Natural killer cell (primary cell): Measurements from ENCODE around the gene CERCAM. TPM values are rescaled to one million over a fixed set of nuclear protein-coding genes. Genes with fewer than 3 reads are reported as not detected.

Source experiments
- ATAC-seq, 3 donors: fragments of 150-1000 bp in 2 of 3; fragments of 200-7000 bp in 1 of 3; cut with Tn5 transposase; 1 replicate in 1 of 3; 2 replicates in 2 of 3; pipeline ENCODE4 v1.10.0; 2021; ENCODE audit warnings: mild to moderate bottlenecking in 2 of 3, moderate library complexity in 2 of 3
- DNase-seq, 2 donors: peaks; one replicate each; pipeline versions ENCODE4 v3.0.0 to v3.0.0-alpha.2; 2013 to 2021; ENCODE audit warnings: mixed read lengths in 1 of 2
- H3K27ac ChIP-seq: one replicate; pipeline ENCODE4 v1.5.1; 2013; ENCODE audit warnings: mild to moderate bottlenecking, low read length
- H3K27me3 ChIP-seq: one replicate; pipeline ENCODE4 v1.6.1; 2013; ENCODE audit warnings: low read length; ENCODE audit not compliant: control insufficient read depth, insufficient read depth
- H3K36me3 ChIP-seq: one replicate; pipeline ENCODE4 v1.6.1; 2013; ENCODE audit warnings: low read length; ENCODE audit not compliant: control insufficient read depth, insufficient read depth
- H3K4me1 ChIP-seq: one replicate; pipeline ENCODE4 v1.6.1; 2013; ENCODE audit warnings: low read length; ENCODE audit not compliant: control insufficient read depth, insufficient read depth
- H3K4me3 ChIP-seq: one replicate; pipeline ENCODE4 v1.5.1; 2013; ENCODE audit warnings: low read length
- H3K9me3 ChIP-seq: one replicate; pipeline ENCODE4 v1.6.1; 2013; ENCODE audit warnings: low read length; ENCODE audit not compliant: control insufficient read depth, insufficient read depth
- H3K27ac Mint-ChIP-seq, 2 donors: one replicate each; pipeline ENCODE4 v1.8.0; 2022; ENCODE audit warnings: mild to moderate bottlenecking in 2 of 2, mixed read lengths in 2 of 2, moderate library complexity in 1 of 2
- H3K27me3 Mint-ChIP-seq, 2 donors: one replicate each; pipeline ENCODE4 v1.8.0; 2022; ENCODE audit warnings: low read depth in 2 of 2, mixed read lengths in 2 of 2
- H3K36me3 Mint-ChIP-seq: one replicate; pipeline ENCODE4 v1.8.0; 2022; ENCODE audit warnings: mixed read lengths
- H3K4me1 Mint-ChIP-seq, 2 donors: one replicate each; pipeline ENCODE4 v1.8.0; 2022; ENCODE audit warnings: mixed read lengths in 2 of 2
- H3K4me3 Mint-ChIP-seq: one replicate; pipeline ENCODE4 v1.8.0; 2022; ENCODE audit warnings: mild to moderate bottlenecking, moderate library complexity, mixed read lengths
- H3K9me3 Mint-ChIP-seq, 2 donors: one replicate each; pipeline ENCODE4 v1.8.0; 2022; ENCODE audit warnings: mixed read lengths in 2 of 2
- WGBS: methylation state at CpG from one replicate; pipeline ENCODE4 v1.1.7; 2013; ENCODE audit warnings: missing lambda C conversion rate; ENCODE audit not compliant: insufficient coverage; 5-methylcytosine and 5-hydroxymethylcytosine counted together
- intact Hi-C: fragments of 100-400 bp; cut with micrococcal nuclease; formaldehyde crosslinking; loops from one replicate; pipeline ENCODE4 v1.14.2; 2022
- total RNA-seq, 4 donors: library from RNA; stranded (reverse); fragments of 120-200 nt in 1 of 4; gene quantifications; one replicate each; pipeline versions ENCODE4 v1.2.3 to v1.2.4, GENCODE V29; 2013 to 2022
- TF ChIP-seq, protein P1 (sequence below): fragments of 200-600 bp; IDR thresholded peaks from one replicate; pipeline ENCODE4 v1.8.0; 2022; ENCODE audit warnings: antibody characterized with exemption

CERCAM gene
- total RNA-seq, 3 donors from 2014 or later (not counting 1 experiment from before 2014, with no cell fraction given), result 11.5 to 29.6 (median 24.2) TPM

DNA sequence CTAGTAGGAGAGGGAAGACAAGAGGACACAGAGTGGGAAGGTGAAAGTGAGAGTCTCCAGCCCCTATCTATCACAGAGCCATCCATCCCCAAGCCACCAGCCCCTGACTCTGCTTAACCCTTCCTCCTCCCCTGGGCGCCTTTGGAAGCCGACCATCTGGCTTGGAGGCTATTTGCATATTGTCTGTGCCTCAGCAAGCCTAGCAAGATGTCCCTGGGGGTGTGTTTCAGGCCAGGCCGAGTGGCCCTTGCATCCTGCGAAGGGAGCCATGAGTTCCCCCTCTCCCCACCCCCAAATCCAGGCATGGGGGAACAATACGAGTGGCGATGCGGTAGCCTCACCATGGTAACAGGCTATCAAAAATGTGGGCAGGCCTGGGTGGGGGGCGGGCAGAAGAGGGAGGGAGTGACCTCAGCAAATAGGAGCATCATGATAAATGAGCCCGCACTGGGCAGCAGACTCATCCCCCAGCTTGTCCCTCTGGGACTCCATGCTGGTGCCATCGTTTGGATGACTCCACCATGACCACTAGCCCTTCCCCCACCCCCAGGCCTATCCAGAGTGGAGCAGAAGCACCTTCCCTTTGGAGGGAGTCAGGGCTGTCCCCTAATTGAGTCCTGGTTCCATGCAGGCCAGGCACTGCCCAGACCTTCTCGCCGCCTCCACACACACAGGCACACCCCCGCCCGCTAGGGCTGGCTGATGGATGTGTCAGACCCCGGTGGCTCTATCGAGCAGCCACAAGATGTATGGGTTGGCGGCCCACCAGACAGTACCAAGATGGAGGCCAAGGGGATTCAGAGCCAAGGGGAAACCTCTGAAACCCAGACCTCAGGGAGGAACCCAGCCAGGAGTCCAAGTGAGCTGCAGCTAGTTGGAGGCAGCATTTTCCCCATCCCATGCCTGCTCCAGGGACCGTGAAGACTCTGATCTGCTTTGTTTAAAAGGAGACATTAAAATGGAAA, 34.9 kb upstream of the CERCAM start:
- no peak for DNase-seq
- intact Hi-C loops, result no loop called here
- Histone ChIP-seq H3K4me3 (no peak overlapping the region), H3K27me3 (no peaks in the 10 kb centered on the region), H3K9me3 (no peaks in the 10 kb centered on the region), H3K36me3 (peaks cover 59% of the 10 kb centered on the region), H3K27ac (no peak overlapping the region), H3K4me1 (no peaks in the 10 kb centered on the region)
- TF ChIP-seq, protein P1, sequence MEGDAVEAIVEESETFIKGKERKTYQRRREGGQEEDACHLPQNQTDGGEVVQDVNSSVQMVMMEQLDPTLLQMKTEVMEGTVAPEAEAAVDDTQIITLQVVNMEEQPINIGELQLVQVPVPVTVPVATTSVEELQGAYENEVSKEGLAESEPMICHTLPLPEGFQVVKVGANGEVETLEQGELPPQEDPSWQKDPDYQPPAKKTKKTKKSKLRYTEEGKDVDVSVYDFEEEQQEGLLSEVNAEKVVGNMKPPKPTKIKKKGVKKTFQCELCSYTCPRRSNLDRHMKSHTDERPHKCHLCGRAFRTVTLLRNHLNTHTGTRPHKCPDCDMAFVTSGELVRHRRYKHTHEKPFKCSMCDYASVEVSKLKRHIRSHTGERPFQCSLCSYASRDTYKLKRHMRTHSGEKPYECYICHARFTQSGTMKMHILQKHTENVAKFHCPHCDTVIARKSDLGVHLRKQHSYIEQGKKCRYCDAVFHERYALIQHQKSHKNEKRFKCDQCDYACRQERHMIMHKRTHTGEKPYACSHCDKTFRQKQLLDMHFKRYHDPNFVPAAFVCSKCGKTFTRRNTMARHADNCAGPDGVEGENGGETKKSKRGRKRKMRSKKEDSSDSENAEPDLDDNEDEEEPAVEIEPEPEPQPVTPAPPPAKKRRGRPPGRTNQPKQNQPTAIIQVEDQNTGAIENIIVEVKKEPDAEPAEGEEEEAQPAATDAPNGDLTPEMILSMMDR, result no peak
- no peaks in the 10 kb centered on the region for H3K27me3 Mint-ChIP-seq
- H3K36me3 Mint-ChIP-seq, result no peaks in the 10 kb centered on the region
- 89% methylated on average over 17 of the region's 18 CpGs for WGBS
- H3K4me1 Mint-ChIP-seq, result peaks cover 6 to 10% of the 10 kb centered on the region in 2 donors
- ATAC-seq, result no peak
- no peaks in the 10 kb centered on the region for H3K9me3 Mint-ChIP-seq
- no peak overlapping the region for H3K27ac Mint-ChIP-seq
- no peak overlapping the region for H3K4me3 Mint-ChIP-seq

DNA sequence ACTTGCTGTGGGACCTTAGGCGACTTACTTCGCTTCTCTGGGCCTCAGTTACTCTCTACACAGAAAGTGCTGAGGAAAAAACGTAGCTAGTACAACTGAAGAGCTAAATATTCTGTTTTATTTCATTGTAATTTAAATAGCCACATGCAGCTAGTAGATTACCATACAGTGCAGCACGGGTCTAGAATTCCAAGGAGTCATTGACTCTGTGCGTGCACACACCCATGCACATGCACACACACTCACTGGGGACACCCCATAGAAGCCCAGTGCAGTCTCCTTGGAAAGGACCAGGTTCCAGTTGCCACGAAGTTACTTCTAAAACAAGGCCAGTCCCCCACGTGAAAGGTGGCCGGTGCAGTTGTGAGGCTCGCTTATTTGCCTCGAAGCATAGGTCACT, 32.5 kb upstream of the CERCAM start:
- Histone ChIP-seq H3K27ac (no peak overlapping the region), H3K27me3 (no peaks in the 10 kb centered on the region), H3K4me3 (no peak overlapping the region), H3K9me3 (no peaks in the 10 kb centered on the region), H3K4me1 (no peaks in the 10 kb centered on the region), H3K36me3 (peaks cover 53% of the 10 kb centered on the region)
- no peaks in the 10 kb centered on the region for H3K36me3 Mint-ChIP-seq
- TF ChIP-seq, protein P1, result no peak
- H3K4me3 Mint-ChIP-seq, result no peak overlapping the region
- H3K9me3 Mint-ChIP-seq, result no peaks in the 10 kb centered on the region
- ATAC-seq, result no peak
- H3K27me3 Mint-ChIP-seq, result no peaks in the 10 kb centered on the region
- H3K27ac Mint-ChIP-seq, result no peak overlapping the region
- DNase-seq, result no peak
- H3K4me1 Mint-ChIP-seq, result peaks cover 4 to 6% of the 10 kb centered on the region in 2 donors
- intact Hi-C loops, result no loop called here
- WGBS, result 93% methylated on average over 10 of the region's 10 CpGs

DNA sequence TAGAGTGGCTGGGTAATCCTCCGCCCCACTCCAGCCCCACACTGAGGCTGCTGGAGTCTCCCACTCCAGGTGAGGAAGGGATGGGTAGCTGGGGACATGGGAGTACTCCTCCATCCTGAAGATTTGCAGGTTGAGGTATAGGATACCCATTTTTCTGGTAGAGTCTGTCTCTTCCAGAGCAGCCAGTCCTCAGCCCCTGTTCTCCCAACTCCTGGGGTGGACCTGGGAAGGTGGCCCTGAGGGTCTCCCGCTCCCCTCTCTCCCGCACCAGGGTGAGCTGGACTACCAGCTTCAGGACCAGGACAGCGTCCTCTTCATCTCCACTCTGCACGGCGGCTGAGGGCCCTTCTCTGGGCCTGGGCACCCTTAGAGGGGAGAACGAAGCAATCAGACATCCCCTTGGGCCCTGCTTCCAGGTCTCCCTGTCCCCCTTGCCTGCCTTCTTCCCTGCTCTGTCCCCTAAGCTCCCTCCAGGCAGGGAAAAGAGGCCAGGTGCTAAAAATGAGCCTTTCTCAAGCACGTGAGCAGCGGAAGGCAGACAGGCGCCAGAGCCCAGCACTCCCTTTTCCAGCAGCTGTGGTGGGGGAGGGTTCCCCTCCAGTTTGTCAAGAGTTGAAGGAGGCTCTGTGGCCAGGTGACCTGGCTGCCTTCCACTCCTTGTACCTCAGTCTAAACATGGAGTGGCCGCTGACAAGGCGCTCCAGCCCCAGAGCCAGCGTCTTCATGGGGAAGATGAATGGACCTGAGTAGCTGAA, 31.1 kb upstream of the CERCAM start:
- Histone ChIP-seq H3K4me1 (no peaks in the 10 kb centered on the region), H3K27ac (no peak overlapping the region), H3K36me3 (peaks cover 46% of the 10 kb centered on the region), H3K9me3 (no peaks in the 10 kb centered on the region), H3K27me3 (no peaks in the 10 kb centered on the region), H3K4me3 (no peak overlapping the region)
- Mint-ChIP-seq H3K9me3 (no peaks in the 10 kb centered on the region), H3K27ac (no peak overlapping the region), H3K36me3 (no peaks in the 10 kb centered on the region), H3K4me1 (no peaks in the 10 kb centered on the region), H3K4me3 (no peak overlapping the region), H3K27me3 (no peaks in the 10 kb centered on the region)
- DNase-seq (no peak), ATAC-seq (no peak)
- TF ChIP-seq, protein P1, result no peak
- 96% methylated on average over 13 of the region's 13 CpGs for WGBS
- intact Hi-C loops, result no loop called here
